A673 (cell line): ENCODE measurements around the gene SHISA4.

Experiments
- EZH2 ChIP-seq: fragments of 200-600 bp; sonication (generic); IDR thresholded peaks from 2 replicates; pipeline ENCODE4 v1.6.1; 2017; ENCODE audit warnings: borderline replicate concordance, low read depth, mild to moderate bottlenecking, mixed read lengths, antibody characterized with exemption, low read length; ENCODE audit not compliant: poor library complexity, severe bottlenecking
- TF ChIP-seq, protein P1 (sequence below): fragments of 300-800, 200-600 bp; sonication (generic); conservative IDR thresholded peaks from 2 replicates; pipeline ENCODE4 v1.5.1; 2017; ENCODE audit warnings: low read depth, mild to moderate bottlenecking, antibody characterized with exemption, low read length, moderate library complexity, mixed read lengths

DNA sequence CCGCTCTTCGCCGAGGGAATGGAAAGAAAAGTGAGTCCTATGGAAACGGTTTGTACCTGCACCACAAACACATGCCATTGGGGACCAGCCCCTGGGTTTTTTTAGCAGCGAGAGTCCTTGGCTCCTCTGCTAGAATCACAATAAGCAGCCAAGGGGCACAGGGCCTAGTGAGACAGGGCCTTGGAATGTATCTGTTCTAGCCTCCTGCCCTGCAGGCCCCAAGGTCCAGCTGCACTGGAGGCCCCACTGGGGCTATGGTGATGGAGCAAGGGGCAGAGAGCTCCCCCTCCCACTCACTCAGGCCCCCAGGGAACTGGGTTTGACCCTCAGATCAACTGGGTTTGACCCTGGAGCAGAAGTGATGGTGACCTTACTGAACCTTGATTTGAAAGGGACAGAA, 14.4 kb downstream of the SHISA4 start:
- TF ChIP-seq, protein P1, sequence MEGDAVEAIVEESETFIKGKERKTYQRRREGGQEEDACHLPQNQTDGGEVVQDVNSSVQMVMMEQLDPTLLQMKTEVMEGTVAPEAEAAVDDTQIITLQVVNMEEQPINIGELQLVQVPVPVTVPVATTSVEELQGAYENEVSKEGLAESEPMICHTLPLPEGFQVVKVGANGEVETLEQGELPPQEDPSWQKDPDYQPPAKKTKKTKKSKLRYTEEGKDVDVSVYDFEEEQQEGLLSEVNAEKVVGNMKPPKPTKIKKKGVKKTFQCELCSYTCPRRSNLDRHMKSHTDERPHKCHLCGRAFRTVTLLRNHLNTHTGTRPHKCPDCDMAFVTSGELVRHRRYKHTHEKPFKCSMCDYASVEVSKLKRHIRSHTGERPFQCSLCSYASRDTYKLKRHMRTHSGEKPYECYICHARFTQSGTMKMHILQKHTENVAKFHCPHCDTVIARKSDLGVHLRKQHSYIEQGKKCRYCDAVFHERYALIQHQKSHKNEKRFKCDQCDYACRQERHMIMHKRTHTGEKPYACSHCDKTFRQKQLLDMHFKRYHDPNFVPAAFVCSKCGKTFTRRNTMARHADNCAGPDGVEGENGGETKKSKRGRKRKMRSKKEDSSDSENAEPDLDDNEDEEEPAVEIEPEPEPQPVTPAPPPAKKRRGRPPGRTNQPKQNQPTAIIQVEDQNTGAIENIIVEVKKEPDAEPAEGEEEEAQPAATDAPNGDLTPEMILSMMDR = no peak
- no peak for TF ChIP-seq EZH2
